H9 (cell line): Measurements from ENCODE around the gene HES3. TPM values are rescaled to one million over a fixed set of nuclear protein-coding genes. Genes with fewer than 3 reads are reported as not detected.

Experiments
- DNase-seq: peaks from one replicate; pipeline ENCODE4 v3.0.0-alpha.2; 2017
- H2AFZ ChIP-seq: one replicate; pipeline ENCODE4 v1.6.1; 2013; ENCODE audit warnings: mild to moderate bottlenecking, low read length, control low read depth, moderate library complexity
- H2AK5ac ChIP-seq: 2 replicates; pipeline ENCODE4 v1.6.1; 2013; ENCODE audit warnings: low read length, control low read depth, mixed read lengths; ENCODE audit not compliant: insufficient read length
- H2BK120ac ChIP-seq: one replicate; pipeline ENCODE4 v1.6.1; 2013; ENCODE audit warnings: low read depth, mild to moderate bottlenecking, low read length, control low read depth, inconsistent platforms; ENCODE audit not compliant: poor library complexity, severe bottlenecking
- H2BK12ac ChIP-seq: 2 replicates; pipeline ENCODE4 v1.6.1; 2013; ENCODE audit warnings: low read length, control low read depth, mixed read lengths, low read depth; ENCODE audit not compliant: insufficient read length
- H2BK15ac ChIP-seq: 2 replicates; pipeline ENCODE4 v1.6.1; 2013; ENCODE audit warnings: low read depth, low read length, control low read depth
- H2BK20ac ChIP-seq: one replicate; pipeline ENCODE4 v1.6.1; 2013; ENCODE audit warnings: low read depth, mild to moderate bottlenecking, low read length, control low read depth, inconsistent platforms; ENCODE audit not compliant: poor library complexity, severe bottlenecking
- H2BK5ac ChIP-seq: 2 replicates; pipeline ENCODE4 v1.6.1; 2013; ENCODE audit warnings: low read length, control low read depth, mixed read lengths; ENCODE audit not compliant: insufficient read length
- H3K14ac ChIP-seq: 2 replicates; pipeline ENCODE4 v1.6.1; 2013; ENCODE audit warnings: low read length, control low read depth; ENCODE audit not compliant: insufficient read depth
- H3K18ac ChIP-seq: 2 replicates; pipeline ENCODE4 v1.6.1; 2013; ENCODE audit warnings: low read depth, mild to moderate bottlenecking, mixed read lengths, low read length, control low read depth; ENCODE audit not compliant: insufficient read length
- H3K23ac ChIP-seq: 2 replicates; pipeline ENCODE4 v1.6.1; 2013; ENCODE audit warnings: low read length, control low read depth, mixed read lengths, low read depth; ENCODE audit not compliant: insufficient read length
- H3K23me2 ChIP-seq: 2 replicates; pipeline ENCODE4 v1.6.1; 2013; ENCODE audit warnings: low read depth, mild to moderate bottlenecking, mixed read lengths, low read length, control low read depth; ENCODE audit not compliant: insufficient read length, poor library complexity, severe bottlenecking
- H3K27ac ChIP-seq: 2 replicates; pipeline ENCODE4 v1.5.1; 2013; ENCODE audit warnings: low read length, control low read depth, mixed read lengths, low read depth; ENCODE audit not compliant: insufficient read length
- H3K27me3 ChIP-seq: 2 replicates; pipeline ENCODE4 v1.6.1; 2013; ENCODE audit warnings: low read length, control low read depth, inconsistent platforms; ENCODE audit not compliant: insufficient read depth
- H3K4ac ChIP-seq: 2 replicates; pipeline ENCODE4 v1.6.1; 2013; ENCODE audit warnings: low read depth, mild to moderate bottlenecking, control low read depth, inconsistent platforms, low read length, moderate library complexity
- H3K4me1 ChIP-seq: 2 replicates; pipeline ENCODE4 v1.6.1; 2013; ENCODE audit warnings: low read length, control low read depth, inconsistent platforms; ENCODE audit not compliant: insufficient read depth
- H3K4me2 ChIP-seq: 2 replicates; pipeline ENCODE4 v1.6.1; 2013; ENCODE audit warnings: low read length, control low read depth, mixed read lengths; ENCODE audit not compliant: insufficient read length, insufficient read depth
- H3K56ac ChIP-seq: 2 replicates; pipeline ENCODE4 v1.6.1; 2013; ENCODE audit warnings: low read depth, mild to moderate bottlenecking, mixed read lengths, low read length, control low read depth; ENCODE audit not compliant: insufficient read length
- H3K79me1 ChIP-seq: 2 replicates; pipeline ENCODE4 v1.6.1; 2013; ENCODE audit warnings: low read depth, mild to moderate bottlenecking, moderate library complexity, low read length, control low read depth, inconsistent platforms; ENCODE audit not compliant: insufficient read depth, poor library complexity, severe bottlenecking
- H3K79me2 ChIP-seq: 2 replicates; pipeline ENCODE4 v1.6.1; 2013; ENCODE audit warnings: low read length, control low read depth, inconsistent platforms; ENCODE audit not compliant: insufficient read depth
- H3K9ac ChIP-seq: 2 replicates; pipeline ENCODE4 v1.6.1; 2013; ENCODE audit warnings: low read length, control low read depth, mixed read lengths; ENCODE audit not compliant: insufficient read length; ENCODE audit errors: extremely low read depth
- H3K9me3 ChIP-seq: one replicate; pipeline ENCODE4 v1.6.1; 2013; ENCODE audit warnings: low read depth, low read length, inconsistent platforms; ENCODE audit not compliant: control insufficient read depth
- H3T11ph ChIP-seq: one replicate; pipeline ENCODE4 v1.6.1; 2013; ENCODE audit warnings: mild to moderate bottlenecking, low read length, control low read depth, inconsistent platforms
- H4K20me1 ChIP-seq: one replicate; pipeline ENCODE4 v1.6.1; 2013; ENCODE audit not compliant: control insufficient read depth, insufficient read length, insufficient read depth
- H4K5ac ChIP-seq: 2 replicates; pipeline ENCODE4 v1.6.1; 2013; ENCODE audit warnings: low read depth, mild to moderate bottlenecking, mixed read lengths, low read length, control low read depth; ENCODE audit not compliant: insufficient read length
- H4K8ac ChIP-seq: replicated peaks from 2 replicates; pipeline ENCODE4 v1.6.1; 2013; ENCODE audit warnings: low read length, control low read depth, mixed read lengths, low read depth; ENCODE audit not compliant: insufficient read length
- H4K91ac ChIP-seq: 2 replicates; pipeline ENCODE4 v1.6.1; 2013; ENCODE audit warnings: low read depth, mild to moderate bottlenecking, moderate library complexity, mixed read lengths, low read length, control low read depth; ENCODE audit not compliant: insufficient read length
- H3K27ac Mint-ChIP-seq, 3 experiments: 2 replicates in 2 of 3; 3 replicates in 1 of 3; pipeline ENCODE4 v1.8.0; 2020 to 2021; ENCODE audit warnings: mixed read lengths in 3 of 3, mild to moderate bottlenecking in 1 of 3, moderate library complexity in 1 of 3
- H3K27me3 Mint-ChIP-seq: 2 replicates; pipeline ENCODE4 v1.8.0; 2021; ENCODE audit warnings: low read depth, mild to moderate bottlenecking, moderate library complexity, mixed read lengths
- H3K36me3 Mint-ChIP-seq, 3 experiments: 2 replicates in 2 of 3; 3 replicates in 1 of 3; pipeline ENCODE4 v1.8.0; 2020 to 2021; ENCODE audit warnings: low read depth in 3 of 3, mixed read lengths in 3 of 3; ENCODE audit not compliant: insufficient read depth in 1 of 3
- H3K4me1 Mint-ChIP-seq, 2 experiments: 2 replicates each; pipeline ENCODE4 v1.8.0; 2020; ENCODE audit warnings: mixed read lengths in 2 of 2
- H3K4me3 Mint-ChIP-seq, 2 experiments: 2 replicates in 1 of 2; 3 replicates in 1 of 2; pipeline ENCODE4 v1.8.0; 2020 to 2021; ENCODE audit warnings: mild to moderate bottlenecking in 2 of 2, mixed read lengths in 2 of 2, moderate library complexity in 1 of 2
- H3K9me3 Mint-ChIP-seq, 2 experiments: 2 replicates in 1 of 2; 3 replicates in 1 of 2; pipeline ENCODE4 v1.8.0; 2020; ENCODE audit warnings: mild to moderate bottlenecking in 2 of 2, mixed read lengths in 2 of 2, moderate library complexity in 1 of 2
- WGBS: extraction: QIAGEN DNeasy Blood & Tissue Kit; methylation state at CpG from one replicate; pipeline ENCODE4 v1.1.7; 2013; ENCODE audit warnings: missing lambda C conversion rate, low lambda C conversion rate, mixed read lengths; ENCODE audit not compliant: insufficient read length; ENCODE audit errors: extremely low coverage; 5-methylcytosine and 5-hydroxymethylcytosine counted together
- total RNA-seq: library from RNA; stranded (reverse); gene quantifications from 2 replicates; pipeline ENCODE4 v1.2.1, GENCODE V29; 2021
- TF ChIP-seq, protein P1 (sequence below): fragments of 200-600 bp; sonication (generic); conservative IDR thresholded peaks from 3 replicates; pipeline ENCODE4 v1.8.0; 2021; ENCODE audit warnings: antibody characterized with exemption, mild to moderate bottlenecking

The HES3 gene
- total RNA-seq, 1 experiment from 2014 or later, result 89.9 TPM

DNA sequence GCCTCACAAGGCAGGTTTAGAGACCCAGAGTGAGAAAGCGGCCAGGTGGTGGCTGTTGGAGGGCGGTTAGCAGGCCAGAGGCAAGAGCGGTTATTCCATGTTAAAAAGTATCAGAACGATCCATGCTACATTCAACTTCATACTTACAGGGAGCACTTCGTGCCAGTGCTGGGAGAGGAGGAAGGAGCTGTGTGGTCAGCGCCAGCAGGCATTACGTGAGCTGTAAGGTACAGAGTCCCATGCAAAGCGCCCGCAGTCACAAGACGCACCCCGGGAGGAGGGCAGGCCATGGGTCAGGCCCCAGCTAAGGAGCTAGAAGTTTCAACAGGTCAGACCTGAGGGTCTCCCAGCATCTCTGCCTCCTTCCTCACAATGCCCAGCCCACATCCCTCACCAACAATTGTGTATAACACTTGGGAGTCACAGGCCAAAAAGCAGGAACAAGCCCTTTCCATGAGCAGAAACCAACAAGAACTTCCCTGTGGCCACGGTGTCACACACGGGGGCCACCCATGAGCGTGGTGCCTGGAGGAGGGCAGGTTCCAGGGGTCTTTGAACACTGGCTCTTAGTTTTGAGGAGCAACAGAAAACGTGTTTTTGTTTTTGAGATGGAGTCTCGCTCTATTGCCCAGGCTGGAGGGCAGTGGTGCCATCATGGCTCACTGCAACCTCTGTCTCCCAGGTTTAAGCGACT lies 38.7 kb downstream of the HES3 start:
- no peak overlapping the region for H3K23ac ChIP-seq
- no peaks in the 10 kb centered on the region for H3K27me3 ChIP-seq
- H2BK15ac ChIP-seq, result no peak overlapping the region
- Mint-ChIP-seq H3K27me3 (no peaks in the 10 kb centered on the region), H3K4me1 (peaks cover 4 to 8% of the 10 kb centered on the region in 2 experiments; a peak in 2 of 4 replicates), H3K9me3 (no peaks in the 10 kb centered on the region), H3K36me3 (peaks cover 0 to 10% (median 4%) of the 10 kb centered on the region in 3 experiments; a peak in 3 of 7 replicates), H3K4me3 (no peak overlapping the region), H3K27ac (peak overlapping the region in 1 of 3 experiments; percentile 13; a peak in 1 of 7 replicates)
- no peak overlapping the region for H4K91ac ChIP-seq
- no peak for DNase-seq
- no peaks in the 10 kb centered on the region for H3K79me2 ChIP-seq
- no peak overlapping the region for H3K56ac ChIP-seq
- no peak overlapping the region for H3K4ac ChIP-seq
- H2AK5ac ChIP-seq, result no peak overlapping the region
- no peak overlapping the region for H2BK20ac ChIP-seq
- H2BK12ac ChIP-seq, result no peak overlapping the region
- H3K18ac ChIP-seq, result no peak overlapping the region
- H3K9ac ChIP-seq, result no peak overlapping the region
- TF ChIP-seq, protein P1, sequence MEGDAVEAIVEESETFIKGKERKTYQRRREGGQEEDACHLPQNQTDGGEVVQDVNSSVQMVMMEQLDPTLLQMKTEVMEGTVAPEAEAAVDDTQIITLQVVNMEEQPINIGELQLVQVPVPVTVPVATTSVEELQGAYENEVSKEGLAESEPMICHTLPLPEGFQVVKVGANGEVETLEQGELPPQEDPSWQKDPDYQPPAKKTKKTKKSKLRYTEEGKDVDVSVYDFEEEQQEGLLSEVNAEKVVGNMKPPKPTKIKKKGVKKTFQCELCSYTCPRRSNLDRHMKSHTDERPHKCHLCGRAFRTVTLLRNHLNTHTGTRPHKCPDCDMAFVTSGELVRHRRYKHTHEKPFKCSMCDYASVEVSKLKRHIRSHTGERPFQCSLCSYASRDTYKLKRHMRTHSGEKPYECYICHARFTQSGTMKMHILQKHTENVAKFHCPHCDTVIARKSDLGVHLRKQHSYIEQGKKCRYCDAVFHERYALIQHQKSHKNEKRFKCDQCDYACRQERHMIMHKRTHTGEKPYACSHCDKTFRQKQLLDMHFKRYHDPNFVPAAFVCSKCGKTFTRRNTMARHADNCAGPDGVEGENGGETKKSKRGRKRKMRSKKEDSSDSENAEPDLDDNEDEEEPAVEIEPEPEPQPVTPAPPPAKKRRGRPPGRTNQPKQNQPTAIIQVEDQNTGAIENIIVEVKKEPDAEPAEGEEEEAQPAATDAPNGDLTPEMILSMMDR, result no peak
- no peak overlapping the region for H4K5ac ChIP-seq
- no peak overlapping the region for H3K27ac ChIP-seq
- H2BK120ac ChIP-seq, result no peak overlapping the region
- peaks cover 3% of the 10 kb centered on the region for H4K20me1 ChIP-seq
- H3K4me1 ChIP-seq, result no peaks in the 10 kb centered on the region
- WGBS, result no CpG with 5 or more reads among the region's 17 CpGs
- H2BK5ac ChIP-seq, result no peak overlapping the region
- H3T11ph ChIP-seq, result no peak overlapping the region
- no peak overlapping the region for H3K4me2 ChIP-seq
- no peak overlapping the region for H2AFZ ChIP-seq
- H3K23me2 ChIP-seq, result no peaks in the 10 kb centered on the region
- no peak overlapping the region for H3K14ac ChIP-seq
- no peak overlapping the region for H4K8ac ChIP-seq
- H3K79me1 ChIP-seq, result no peaks in the 10 kb centered on the region
- H3K9me3 ChIP-seq, result no peaks in the 10 kb centered on the region
